Stimulated activated CD4-positive, alpha-beta T cell treated with anti-CD3 and anti-CD28 coated beads, Interleukin-12 subunit alpha, Interleukin-12 subunit beta, amount 100 ng/mL, for 24 hours (primary cell): ENCODE data around the gene RNASE9.
"Not testable (repeated sequence)": the region's sequence is repeated elsewhere in the genome, so short reads cannot be mapped to it uniquely, and the experiment has no call there.

ENCODE experiments used
- DNase-seq, 2 experiments: peaks; one replicate each; pipeline ENCODE4 v3.0.0-alpha.2; 2020; ENCODE audit warnings: low read depth in 2 of 2

Gene RNASE9

DNA sequence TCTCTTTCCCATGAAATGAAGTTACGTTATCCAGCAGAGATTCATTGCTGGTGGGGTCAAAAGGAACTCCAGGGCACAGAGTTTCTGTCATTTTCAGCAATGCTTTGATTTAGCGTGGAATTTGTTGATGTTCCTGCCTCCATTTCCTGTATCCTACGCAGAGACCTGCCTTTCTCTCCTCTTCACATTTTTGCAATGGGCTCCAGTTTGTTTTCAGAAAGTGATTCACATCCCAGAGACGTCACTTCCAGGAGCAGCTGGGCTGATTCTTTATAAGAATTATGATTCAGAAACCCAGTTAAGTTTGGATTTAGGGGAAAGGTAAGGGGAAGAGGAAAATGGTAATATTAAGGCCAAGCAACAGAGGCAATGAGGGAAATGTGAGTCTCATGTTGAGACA lies 43.9 kb downstream of the RNASE9 start:
- no peak for DNase-seq

DNA sequence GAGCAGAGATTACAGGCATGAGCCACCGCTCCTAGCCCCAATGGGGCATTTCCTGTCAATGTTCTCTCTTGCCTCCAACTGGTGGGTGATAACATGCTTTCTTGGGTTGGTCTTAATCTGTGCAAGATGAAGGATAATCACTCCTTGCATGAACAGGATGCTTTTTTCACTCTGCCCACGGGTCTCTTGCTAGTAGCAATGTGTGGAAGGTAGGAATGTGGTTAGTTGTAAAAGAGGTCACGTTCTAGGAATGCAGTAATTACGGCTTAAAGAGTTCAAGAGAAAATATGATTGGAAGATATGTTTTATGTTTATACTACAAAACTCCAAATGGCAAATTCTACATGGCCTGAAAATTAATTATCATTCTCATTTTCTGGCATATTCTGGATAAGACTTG lies 45.0 kb downstream of the RNASE9 start:
- no peak for DNase-seq

DNA sequence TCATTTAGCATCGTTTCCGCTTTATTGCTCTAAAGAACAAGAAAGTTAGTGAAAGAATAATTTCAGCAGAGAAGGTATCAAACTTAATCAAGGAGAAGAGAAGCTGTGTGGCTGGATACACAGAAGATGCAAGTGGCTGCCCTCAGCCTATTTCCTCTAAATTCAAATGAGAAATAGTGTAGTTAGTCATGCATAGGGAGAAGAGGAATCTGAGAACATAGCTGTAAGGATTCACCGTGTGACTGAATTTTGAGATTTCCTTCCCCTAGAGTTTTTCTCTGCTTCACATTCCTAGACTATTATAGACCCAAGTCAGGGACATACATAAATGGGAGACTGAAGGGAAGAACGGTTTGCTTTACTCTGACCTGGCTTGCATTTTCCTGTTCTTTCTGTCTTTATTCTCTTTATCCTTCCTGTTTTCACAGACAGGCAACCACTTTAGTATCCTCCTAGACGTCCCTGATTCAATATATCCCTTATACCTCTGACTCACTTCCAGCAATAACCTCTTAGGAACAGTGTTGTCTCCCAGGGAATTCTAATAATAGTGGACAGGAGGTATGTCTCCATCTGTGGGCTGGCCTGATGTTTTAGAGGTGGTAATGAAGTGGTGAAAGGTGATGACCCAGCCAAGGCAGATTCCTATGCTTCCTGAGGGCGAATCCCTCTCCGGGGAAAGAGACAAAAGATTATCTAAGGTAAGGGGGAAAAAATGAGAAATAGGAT lies 48.5 kb downstream of the RNASE9 start:
- DNase-seq, result no peak

DNA sequence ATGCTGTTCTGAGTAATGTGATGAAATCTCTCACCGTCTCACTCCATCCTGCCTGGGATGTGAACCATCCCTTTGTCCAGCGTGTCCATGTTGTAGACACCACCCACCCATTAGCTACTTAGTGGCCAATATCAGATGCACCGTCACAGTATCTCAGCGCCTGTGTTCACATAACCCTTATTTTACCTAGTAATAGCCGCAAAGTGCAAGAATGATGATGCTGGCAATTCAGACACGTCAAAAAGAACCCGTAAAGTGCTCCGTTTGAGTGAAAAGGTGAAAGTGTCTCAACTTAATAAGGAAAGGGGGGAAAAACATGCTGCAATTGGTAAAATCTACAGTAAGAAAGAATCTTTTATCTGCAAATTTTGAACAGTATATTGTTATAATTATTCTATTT lies 52.5 kb downstream of the RNASE9 start:
- no peak for DNase-seq

DNA sequence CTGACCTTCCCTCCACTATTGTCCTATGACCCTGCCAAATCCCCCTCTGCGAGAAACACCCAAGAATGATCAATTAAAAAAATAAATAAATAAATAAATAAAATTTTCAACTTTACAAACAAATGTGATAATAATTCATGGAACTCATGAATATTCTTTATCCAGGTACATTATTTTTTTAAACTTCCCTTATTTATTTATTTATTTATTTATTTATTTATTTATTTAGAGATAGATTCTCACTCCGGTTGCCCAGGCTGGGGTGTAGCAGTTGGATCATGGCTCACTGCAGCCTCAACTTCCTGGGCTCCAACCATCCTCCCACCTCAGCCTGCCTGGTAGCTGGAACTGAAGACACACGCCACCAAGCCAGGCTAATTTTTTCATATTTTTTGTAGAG lies 53.3 kb downstream of the RNASE9 start:
- not testable (repeated sequence) for DNase-seq

DNA sequence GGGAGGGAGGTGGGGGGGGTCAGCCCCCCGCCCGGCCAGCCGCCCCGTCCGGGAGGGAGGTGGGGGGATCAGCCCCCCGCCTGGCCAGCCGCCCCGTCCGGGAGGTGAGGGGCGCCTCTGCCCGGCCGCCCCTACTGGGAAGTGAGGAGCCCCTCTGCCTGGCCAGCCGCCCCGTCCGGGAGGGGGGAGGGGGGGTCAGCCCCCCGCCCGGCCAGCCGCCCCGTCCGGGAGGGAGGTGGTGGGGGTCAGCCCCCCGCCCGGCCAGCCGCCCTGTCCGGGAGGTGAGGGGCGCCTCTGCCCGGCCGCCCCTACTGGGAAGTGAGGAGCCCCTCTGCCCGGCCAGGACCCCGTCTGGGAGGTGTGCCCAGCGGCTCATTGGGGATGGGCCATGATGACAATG lies 54.1 kb downstream of the RNASE9 start:
- not testable (repeated sequence) for DNase-seq

DNA sequence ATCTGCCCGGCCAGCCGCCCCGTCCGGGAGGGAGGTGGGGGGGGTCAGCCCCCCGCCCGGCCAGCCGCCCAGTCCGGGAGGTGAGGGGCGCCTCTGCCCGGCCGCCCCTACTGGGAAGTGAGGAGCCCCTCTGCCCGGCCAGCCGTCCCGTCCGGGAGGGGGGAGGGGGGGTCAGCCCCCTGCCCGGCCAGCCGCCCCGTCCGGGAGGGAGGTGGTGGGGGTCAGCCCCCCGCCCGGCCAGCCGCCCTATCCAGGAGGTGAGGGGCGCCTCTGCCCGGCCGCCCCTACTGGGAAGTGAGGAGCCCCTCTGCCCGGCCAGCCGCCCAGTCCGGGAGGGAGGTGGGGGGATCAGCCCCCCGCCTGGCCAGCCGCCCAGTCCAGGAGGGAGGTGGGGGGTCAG lies 54.6 kb downstream of the RNASE9 start:
- not testable (repeated sequence) for DNase-seq
